Heart left ventricle (tissue), 13 donors: ENCODE results near the gene POLE3.

Source experiments
- POLR2A ChIP-seq, 2 donors: fragments of 450-650 bp; IDR thresholded peaks; one replicate each; pipeline ENCODE4 v1.6.1; 2017; ENCODE audit warnings: antibody characterized with exemption in 2 of 2, mild to moderate bottlenecking in 2 of 2, moderate library complexity in 2 of 2
- TF ChIP-seq, protein P1 (sequence below), 12 donors: fragments of 200-600 bp; sonication (generic) in 4 of 12; IDR thresholded peaks; one replicate each; pipeline versions ENCODE4 v1.5.0 to v1.8.0; 2018 to 2022; ENCODE audit warnings: antibody characterized with exemption in 12 of 12, mild to moderate bottlenecking in 5 of 12
- donor health status: ischemic (EF 13 %, LVEDD 7.1; RV severe dilation, severe dysfunction).
- donor health status: DM: no; HTN: yes; CAD: no.
- donor health status: DM: no; HTN: no; CAD: no.
- donor health status: ischemic (EF 25% LVEDD 6.9; RV normal size, moderate dysfunction).
- donor health status: ischemic (EF 25% LVEDD 5.7; RV mildly dilated, moderate dysfunction).
- donor health status: ischemic (EF 35%, LVEDD 5.7; RV mildly dilated, moderate dysfunction).
- donor health status: nonischemic (EF 11% LVEDD 7.7; RV severe dilation, severe dysfunction).
- donor health status: DM: yes; HTN: yes; CAD: no.
- donor health status: PGD.
- donor health status: ischemic (EF 29% LVEDD 5.4; RV normal size, mild dysfunction).
- donor health status: nonischemic (EF 23%, LVEDD 6.1; RV moderate dilation, normal function).

DNA sequence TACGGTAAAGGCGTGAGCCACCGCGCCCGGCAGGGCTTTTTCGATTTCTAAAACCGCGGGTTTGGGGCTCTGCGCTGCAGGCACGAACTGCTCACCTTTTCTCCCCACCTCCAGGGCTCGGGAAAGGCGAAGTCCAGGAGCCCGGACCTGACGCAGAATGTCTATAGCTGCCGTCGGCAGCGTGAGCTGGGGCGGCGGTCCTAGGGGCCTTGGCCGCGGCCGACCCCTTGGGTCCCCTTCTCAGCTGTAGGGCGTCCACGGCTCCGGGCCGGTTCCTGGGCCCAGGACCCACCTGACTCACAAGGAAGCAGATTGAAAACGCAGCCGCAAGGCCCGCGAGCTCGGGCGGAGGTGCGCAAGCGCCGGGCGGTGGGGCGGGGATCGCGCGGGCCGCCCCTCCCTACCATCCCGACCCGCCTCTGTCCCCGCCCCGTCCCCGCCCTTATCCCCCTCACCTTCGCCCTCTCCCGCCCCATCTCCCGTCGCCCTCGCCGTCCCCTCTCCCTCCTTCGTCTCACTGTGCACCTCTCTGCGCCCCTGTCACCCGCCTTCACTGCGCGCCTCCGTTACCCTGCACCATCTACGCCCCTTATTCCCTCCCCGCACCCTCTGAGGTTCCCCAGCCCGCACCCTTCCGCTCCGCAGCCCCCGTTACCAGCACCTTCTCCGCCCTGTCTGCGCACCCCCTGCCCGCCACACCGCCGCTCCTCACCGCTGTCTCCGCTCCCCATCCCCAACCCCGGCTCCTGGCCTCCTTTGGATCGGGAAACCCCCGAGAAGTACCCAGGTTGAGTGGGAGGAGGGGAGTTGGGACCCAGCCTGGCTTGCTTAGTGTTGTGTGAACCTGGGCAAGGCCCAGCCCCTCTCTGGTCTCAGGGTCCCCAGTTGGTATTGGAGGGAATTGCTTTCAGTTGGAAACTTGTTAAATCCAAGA is 33.6 kb downstream of the POLE3 start, which contains the start of gene HDHD3:
- peak in 1 of 2 donors; percentile 83 for TF ChIP-seq POLR2A (IDR thresholded peaks at IDR 0.05)
- TF ChIP-seq, protein P1, sequence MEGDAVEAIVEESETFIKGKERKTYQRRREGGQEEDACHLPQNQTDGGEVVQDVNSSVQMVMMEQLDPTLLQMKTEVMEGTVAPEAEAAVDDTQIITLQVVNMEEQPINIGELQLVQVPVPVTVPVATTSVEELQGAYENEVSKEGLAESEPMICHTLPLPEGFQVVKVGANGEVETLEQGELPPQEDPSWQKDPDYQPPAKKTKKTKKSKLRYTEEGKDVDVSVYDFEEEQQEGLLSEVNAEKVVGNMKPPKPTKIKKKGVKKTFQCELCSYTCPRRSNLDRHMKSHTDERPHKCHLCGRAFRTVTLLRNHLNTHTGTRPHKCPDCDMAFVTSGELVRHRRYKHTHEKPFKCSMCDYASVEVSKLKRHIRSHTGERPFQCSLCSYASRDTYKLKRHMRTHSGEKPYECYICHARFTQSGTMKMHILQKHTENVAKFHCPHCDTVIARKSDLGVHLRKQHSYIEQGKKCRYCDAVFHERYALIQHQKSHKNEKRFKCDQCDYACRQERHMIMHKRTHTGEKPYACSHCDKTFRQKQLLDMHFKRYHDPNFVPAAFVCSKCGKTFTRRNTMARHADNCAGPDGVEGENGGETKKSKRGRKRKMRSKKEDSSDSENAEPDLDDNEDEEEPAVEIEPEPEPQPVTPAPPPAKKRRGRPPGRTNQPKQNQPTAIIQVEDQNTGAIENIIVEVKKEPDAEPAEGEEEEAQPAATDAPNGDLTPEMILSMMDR (IDR thresholded peaks at IDR 0.05): no peak
